Ovary (tissue), 9 donors: Measurements from ENCODE around the gene ARHGEF4. TPM values are rescaled to one million over a fixed set of nuclear protein-coding genes. Genes with fewer than 3 reads are reported as not detected.
A peak's percentile ranks its signal among the peaks of the same experiment; 100 is the strongest.

Experiments
- DNase-seq, 5 donors: peaks; one replicate each; pipeline ENCODE4 v3.0.0-alpha.2; 2019 to 2020
- H3K27ac ChIP-seq, 2 donors: fragments of 200-600 bp; one replicate each; pipeline versions ENCODE4 v1.5.1 to v1.8.0; 2019 to 2022
- H3K27me3 ChIP-seq: fragments of 200-600 bp; one replicate; pipeline ENCODE4 v1.8.0; 2022
- H3K36me3 ChIP-seq: fragments of 200-600 bp; sonication (generic); one replicate; pipeline ENCODE4 v1.5.1; 2019
- H3K4me1 ChIP-seq: one replicate; pipeline ENCODE4 v1.8.1; 2013; ENCODE audit warnings: mild to moderate bottlenecking, moderate library complexity; ENCODE audit not compliant: insufficient read depth
- H3K4me3 ChIP-seq: fragments of 200-600 bp; sonication (generic); one replicate; pipeline ENCODE4 v1.5.1; 2017
- H3K9me3 ChIP-seq, 2 donors: fragments of 200-600 bp in 1 of 2; sonication (generic) in 1 of 2; one replicate each; pipeline versions ENCODE4 v1.5.1 to v1.8.1; 2013 to 2019; ENCODE audit warnings: mild to moderate bottlenecking in 1 of 2, moderate library complexity in 1 of 2
- CTCF ChIP-seq, 3 donors: fragments of 450-650 bp in 2 of 3; fragments of 200-600 bp in 1 of 3; IDR thresholded peaks; one replicate each; pipeline versions ENCODE4 v1.5.1 to v1.8.0; 2016 to 2022; ENCODE audit warnings: antibody characterized with exemption in 3 of 3, mild to moderate bottlenecking in 1 of 3
- EP300 ChIP-seq: sonication (generic); formaldehyde crosslinking; IDR thresholded peaks from one replicate; pipeline ENCODE4 v1.6.1; 2017; ENCODE audit warnings: antibody characterized with exemption
- POLR2A ChIP-seq: fragments of 450-650 bp; IDR thresholded peaks from one replicate; pipeline ENCODE4 v1.6.1; 2017; ENCODE audit warnings: antibody characterized with exemption, mild to moderate bottlenecking, moderate library complexity
- WGBS, 3 donors: extraction: QIAGEN DNeasy Blood & Tissue Kit in 1 of 3; methylation state at CpG; one replicate each; pipeline versions ENCODE4 v1.1.5 to v1.1.7; 2013 to 2017; 5-methylcytosine and 5-hydroxymethylcytosine counted together
- intact Hi-C, 4 donors: fragments of 100-400 bp; cut with DNase I; formaldehyde crosslinking; loops; one replicate each; pipeline versions ENCODE4 v1.11.0 to v1.15.1; 2022 to 2023
- polyA plus RNA-seq, 2 donors: library from polyadenylated mRNA; stranded (reverse); fragments of 200-250 nt in 1 of 2; fragments of 350-450 nt in 1 of 2; fragmentation: Illumina TruSeq in 1 of 2; extraction: RNeasy Lipid Tissue Mini Kit (QIAGEN cat#74804) in 1 of 2; gene quantifications; one replicate each; pipeline ENCODE4 v1.2.3, GENCODE V29; 2013 to 2014
- total RNA-seq, 7 donors: library from RNA; depleted of rRNA in 2 of 7; stranded (reverse); fragments of >200 nt in 2 of 7; fragmentation: NEBNext Ultra II Directional in 3 of 7; extraction: Animal tissue kit (Norgen Biotek cat#: 25700) in 3 of 7; gene quantifications; one replicate each; pipeline versions ENCODE4 v1.1.0 to v1.2.4, GENCODE V29; 2016 to 2023
- donor health status: DM: no; HTN: no; CAD: no; lungs with moderate emphysema.
- donor health status: DM: no; HTN: no; CAD: no.
- donor health status: Bipolar disorder and iron deficiency.
- donor health status: DM: yes; HTN: yes; CAD: no.
- donor health status: DM: no; HTN: no; CAD: no.
- donor health status: DM: yes; HTN: yes; CAD: no.

The ARHGEF4 gene
- total and polyA plus RNA-seq, 9 donors = 8.6 to 27.4 (median 18.0) TPM

DNA sequence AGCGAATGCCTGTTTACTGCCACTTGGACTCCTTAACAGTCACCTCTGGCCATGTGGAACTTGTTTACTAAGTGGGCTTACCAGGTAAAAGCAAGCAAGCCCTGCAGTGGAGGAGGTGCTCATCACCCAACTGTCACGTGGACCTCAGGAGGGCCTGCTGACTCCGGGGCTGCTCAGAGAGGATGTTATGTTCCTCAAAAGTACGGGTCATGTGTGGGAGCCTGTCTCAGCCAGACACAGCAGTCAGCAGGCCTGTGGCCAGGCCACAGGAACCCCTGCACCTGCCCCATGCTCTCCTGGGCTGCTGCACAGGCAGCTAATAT lies 45.1 kb upstream of the ARHGEF4 start:
- WGBS, 3 donors = 37 to 62% (median 45%) methylated on average over 4 of the region's 4 CpGs

DNA sequence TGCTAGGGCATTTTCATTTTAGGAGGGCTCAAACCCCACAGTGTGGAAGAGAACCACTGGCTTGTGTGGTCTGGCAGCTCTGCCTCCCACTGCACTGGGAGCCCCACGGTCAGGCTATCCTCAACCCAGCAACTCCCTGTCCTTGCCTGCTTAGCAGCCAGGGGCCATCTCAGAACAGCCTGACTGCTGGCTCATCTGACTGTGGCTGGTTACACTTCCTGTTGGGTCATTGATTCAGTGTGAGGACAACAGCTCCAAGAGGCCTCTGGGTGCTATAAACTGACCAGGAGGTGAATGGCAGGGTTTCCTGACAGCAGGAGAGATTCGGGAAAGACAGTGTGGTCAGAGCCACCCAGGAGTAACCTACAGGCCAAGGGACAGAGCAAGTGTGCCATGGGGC lies 41.3 kb upstream of the ARHGEF4 start:
- H3K27ac ChIP-seq = no peak overlapping the region
- no peaks in the 10 kb centered on the region for H3K36me3 ChIP-seq
- 36 to 51% (median 43%) methylated on average over 2 of the region's 2 CpGs for WGBS, 3 donors
- H3K9me3 ChIP-seq = no peaks in the 10 kb centered on the region
- TF ChIP-seq POLR2A (no peak), CTCF (IDR thresholded peaks at IDR 0.05) (no peak), EP300 (no peak)
- H3K4me1 ChIP-seq = peaks cover 3% of the 10 kb centered on the region
- no peak for DNase-seq
- no peak overlapping the region for H3K4me3 ChIP-seq
- intact Hi-C loops = loop anchor here in 1 of 4 donors (5.0 kb wide), 1 partner anchor 77 kb away; no protein-coding TSS in a partner anchor
- no peaks in the 10 kb centered on the region for H3K27me3 ChIP-seq

More for the DNA sequence above, 45.1 kb upstream of the ARHGEF4 start:
- H3K4me3 ChIP-seq = no peak overlapping the region
- no peaks in the 10 kb centered on the region for H3K27me3 ChIP-seq
- no peaks in the 10 kb centered on the region for H3K36me3 ChIP-seq
- TF ChIP-seq POLR2A (no peak), EP300 (no peak), CTCF (IDR thresholded peaks at IDR 0.05) (no peak)
- intact Hi-C loops = no loop called here
- no peak overlapping the region for H3K27ac ChIP-seq
- no peaks in the 10 kb centered on the region for H3K4me1 ChIP-seq
- DNase-seq = no peak
- no peaks in the 10 kb centered on the region for H3K9me3 ChIP-seq

- H3K27me3 ChIP-seq = no peaks in the 10 kb centered on the region
- H3K4me3 ChIP-seq = no peak overlapping the region
- peaks cover 3% of the 10 kb centered on the region for H3K4me1 ChIP-seq
- peak in 1 of 5 donors; percentile 16 for DNase-seq
- intact Hi-C loops = loop anchor here in 2 of 4 donors (1.0 to 5.0 kb wide), 2 partner anchors 76 kb away; no protein-coding TSS in a partner anchor
- H3K9me3 ChIP-seq = no peaks in the 10 kb centered on the region
- no peak for TF ChIP-seq EP300
- TF ChIP-seq POLR2A = no peak
- no peak for TF ChIP-seq CTCF (IDR thresholded peaks at IDR 0.05)
- WGBS, 3 donors = 62 to 75% (median 69%) methylated on average over 3 of the region's 3 CpGs
- no peak overlapping the region for H3K27ac ChIP-seq
- no peaks in the 10 kb centered on the region for H3K36me3 ChIP-seq
Measured at GRCh38 chr2:130796290-130796689, 40.4 kb upstream of the ARHGEF4 start.

DNA sequence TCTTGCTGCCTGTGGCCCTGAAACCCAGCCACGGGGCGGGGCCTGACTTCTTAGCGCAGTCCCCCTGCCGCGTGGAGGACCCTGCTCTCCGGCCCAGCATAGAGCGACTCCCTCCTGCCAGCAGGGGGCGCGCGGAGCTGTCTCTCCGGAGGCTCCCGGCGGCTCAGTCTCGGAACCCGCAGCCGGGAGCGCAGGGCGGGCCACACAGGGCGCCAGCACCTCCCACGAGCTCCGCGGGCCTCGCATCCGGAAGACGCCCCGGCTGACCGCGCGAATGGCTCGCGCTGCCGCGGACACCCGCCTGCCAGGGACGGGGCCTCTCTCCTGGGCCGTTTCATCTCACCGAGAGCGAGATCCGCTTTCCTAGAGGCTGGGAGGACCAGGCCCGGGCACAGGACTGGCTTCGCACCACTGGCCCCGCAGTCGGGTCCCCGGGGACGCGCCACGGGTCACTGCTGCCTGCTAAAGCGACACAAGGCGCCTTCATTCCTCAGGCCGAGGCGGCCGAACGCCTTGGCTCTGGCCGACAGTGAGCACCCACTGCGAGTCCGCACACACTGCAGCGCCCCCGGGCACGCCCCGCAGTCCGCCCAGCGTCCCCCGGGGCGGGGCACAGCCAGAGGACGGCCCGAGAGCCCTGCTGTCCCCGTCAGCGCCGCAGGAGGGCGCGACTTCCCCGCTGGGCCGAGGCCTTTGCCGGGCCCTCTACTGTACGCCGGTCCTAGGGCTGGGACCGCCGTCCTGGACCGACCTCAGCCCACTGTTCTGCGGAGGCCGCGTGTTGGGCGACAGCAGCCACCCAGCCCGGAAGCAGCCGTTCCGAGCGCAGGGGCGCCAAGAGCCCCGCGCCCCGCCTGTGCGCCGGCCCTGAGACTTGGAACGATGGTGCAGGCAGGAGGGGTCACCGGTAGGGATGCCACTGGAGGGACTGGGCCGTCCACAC lies 39.0 kb upstream of the ARHGEF4 start:
- Histone ChIP-seq H3K9me3 (no peaks in the 10 kb centered on the region), H3K4me1 (peaks cover 3% of the 10 kb centered on the region), H3K27ac (peak overlapping the region; percentile 70 to 87), H3K36me3 (no peaks in the 10 kb centered on the region), H3K27me3 (no peaks in the 10 kb centered on the region), H3K4me3 (peak overlapping the region; percentile 72)
- 0% methylated on average over 83 to 96 of the region's 96 CpGs for WGBS, 3 donors
- intact Hi-C loops = loop anchor here in 2 of 4 donors (2.0 to 5.0 kb wide), 2 partner anchors 75 kb away; no protein-coding TSS in a partner anchor
- TF ChIP-seq POLR2A = no peak
- TF ChIP-seq EP300 = no peak
- TF ChIP-seq CTCF (IDR thresholded peaks at IDR 0.05) = peak; percentile 75 to 93 (median 80)
- peak; percentile 87 to 95 (median 90) for DNase-seq
